GM12873 (cell line): ENCODE measurements around the gene RRP1B.

Experiments
- CTCF ChIP-seq: IDR thresholded peaks from 2 replicates; pipeline ENCODE4 v1.5.1; 2012; ENCODE audit warnings: low read depth, mild to moderate bottlenecking, moderate library complexity, low read length, control low read depth; ENCODE audit not compliant: insufficient read depth; ENCODE audit errors: missing control alignments

The RRP1B gene

GRCh38 chr21:43635436-43635835 lies 23.9 kb upstream of the RRP1B start:
- TF ChIP-seq CTCF = no peak

- TF ChIP-seq CTCF = no peak
Measured at GRCh38 chr21:43637530-43638158, 21.7 kb upstream of the RRP1B start.

DNA sequence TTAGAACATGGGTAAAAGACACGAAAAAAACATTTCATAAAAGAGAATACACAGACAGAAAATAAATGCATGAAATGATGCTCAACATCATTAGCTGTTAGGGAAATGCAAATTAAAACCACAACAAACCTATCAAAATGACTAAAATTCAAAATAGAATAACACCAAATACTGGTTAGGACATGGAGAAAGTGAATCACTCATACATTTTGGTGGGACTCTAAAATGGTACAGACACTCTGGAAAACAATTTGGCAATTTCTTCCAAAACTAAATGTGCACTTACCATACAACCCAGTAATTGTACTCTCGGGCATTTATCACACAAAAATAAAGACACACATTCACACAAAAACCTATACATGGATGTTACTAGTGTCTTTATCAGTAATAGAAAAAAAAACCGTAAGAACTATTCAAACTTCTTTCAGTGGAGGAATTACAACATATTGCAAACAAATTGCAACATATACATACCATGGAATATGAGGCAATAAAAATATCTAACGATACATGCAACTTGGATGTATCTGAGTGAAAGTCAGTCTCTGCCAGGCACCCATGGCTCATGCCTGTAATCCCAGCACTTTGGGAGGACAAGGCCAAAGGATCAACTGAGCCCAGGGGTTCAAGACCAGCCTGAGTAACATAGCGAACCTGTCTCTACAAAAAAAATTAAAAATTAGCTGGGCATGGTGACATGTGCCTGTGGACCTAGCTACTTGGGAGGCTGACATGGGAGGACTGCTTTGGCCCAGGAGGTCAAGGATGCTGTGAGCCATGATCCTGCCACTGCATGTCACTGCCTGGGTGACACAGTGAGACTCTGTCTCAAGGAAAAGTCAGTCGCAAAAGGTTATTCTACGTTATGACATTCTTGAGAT lies 19.6 kb upstream of the RRP1B start:
- TF ChIP-seq CTCF = no peak

DNA sequence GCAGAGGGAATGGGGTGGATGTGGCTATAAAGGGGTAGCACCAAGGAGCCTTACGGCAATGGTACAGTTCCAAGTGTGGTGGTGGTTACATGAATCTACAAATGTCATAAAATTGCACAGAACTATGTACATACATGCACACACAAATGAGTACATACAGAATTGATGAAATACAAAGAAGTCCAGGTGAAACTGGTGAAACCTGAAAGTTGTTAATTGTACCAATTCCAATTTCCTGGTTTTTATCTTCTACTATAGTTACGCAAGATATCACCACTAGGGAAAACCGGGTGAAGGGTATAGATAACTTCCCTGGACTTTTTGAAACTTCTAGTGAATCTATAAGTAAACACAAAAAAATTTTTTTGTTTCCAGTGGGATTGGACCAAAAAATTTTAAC lies 19.0 kb upstream of the RRP1B start:
- TF ChIP-seq CTCF = no peak

DNA sequence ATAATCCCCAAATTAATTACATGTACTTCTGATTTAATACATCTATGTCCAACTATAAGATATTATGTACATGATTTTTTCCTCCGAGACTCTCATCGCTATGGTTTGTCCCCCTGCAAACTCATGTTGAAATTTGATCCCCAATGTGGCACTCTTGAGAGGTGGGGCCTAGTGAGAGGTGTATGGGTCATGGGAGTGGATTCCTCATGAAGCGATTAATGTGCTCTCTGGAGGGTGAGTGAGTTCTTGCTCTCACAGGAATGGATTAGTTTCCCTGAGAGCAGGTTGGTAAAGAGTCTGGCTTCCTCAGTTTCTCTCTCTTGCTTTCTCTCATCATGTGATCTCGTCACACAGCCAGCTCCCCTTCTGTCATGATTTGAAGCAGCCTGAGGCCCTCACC lies 16.2 kb upstream of the RRP1B start:
- no peak for TF ChIP-seq CTCF

DNA sequence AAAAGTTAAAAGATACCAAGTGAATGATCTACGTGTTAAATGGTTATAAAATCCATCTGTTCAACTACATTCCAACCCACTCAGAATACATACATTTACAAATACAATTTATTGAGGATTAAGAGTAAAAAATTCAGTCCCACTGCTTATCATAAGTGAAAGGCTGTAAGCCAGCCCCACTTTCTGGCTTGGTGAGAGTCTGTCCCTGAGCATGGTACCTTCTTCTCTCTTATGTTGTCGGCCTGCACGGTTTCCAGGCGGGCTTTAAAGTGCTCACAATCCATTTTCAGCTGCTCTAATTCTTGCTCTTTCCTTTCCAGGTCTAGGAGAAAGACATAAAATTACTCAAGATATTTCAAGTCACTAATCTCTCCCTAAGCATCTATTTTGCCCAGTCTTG lies 15.3 kb upstream of the RRP1B start:
- no peak for TF ChIP-seq CTCF

- no peak for TF ChIP-seq CTCF
Measured at GRCh38 chr21:43644609-43645008, 14.8 kb upstream of the RRP1B start.
